K562 (cell line): ENCODE measurements around the gene MED15. TPM values are rescaled to one million over a fixed set of nuclear protein-coding genes. Genes with fewer than 3 reads are reported as not detected.
A peak's percentile ranks its signal among the peaks of the same experiment; 100 is the strongest.

Experiments used
- CHD7 ChIP-seq: fragments of 200-600 bp; sonication (generic); IDR thresholded peaks from one replicate; pipeline ENCODE4 v1.6.1; 2012; ENCODE audit warnings: mild to moderate bottlenecking, low read depth, low read length, inconsistent platforms
- ETS2 ChIP-seq: IDR thresholded peaks from 2 replicates; pipeline ENCODE4 v1.6.1; 2016; ENCODE audit warnings: borderline replicate concordance, missing genetic modification characterization, mild to moderate bottlenecking, moderate library complexity, missing compliant biosample characterization; ENCODE audit not compliant: poor library complexity, severe bottlenecking
- HMGN3 ChIP-seq: IDR thresholded peaks from 2 replicates; pipeline ENCODE4 v1.6.1; 2011; ENCODE audit warnings: borderline replicate concordance, low read depth, mild to moderate bottlenecking, mixed read lengths, low read length; ENCODE audit not compliant: insufficient read length; ENCODE audit errors: extremely low read depth
- polyA plus RNA-seq, 8 experiments: library from polyadenylated mRNA; depleted of rRNA in 4 of 8; stranded (reverse) in 5 of 8; unstranded in 3 of 8; fragments of >200 nt; fragmentation: Nextera tagmentation in 2 of 8; fragmentation: Illumina TruSeq in 1 of 8; extraction: Ambion mirVana in 2 of 8; extraction: Trizol in 1 of 8; gene quantifications; 2 replicates each; pipeline versions ENCODE4 v1.2.1 to v1.2.3, GENCODE V29; 2011 to 2014; ENCODE audit warnings: inconsistent platforms in 1 of 8, missing spikeins in 1 of 8
- total RNA-seq, 7 experiments: library from RNA; depleted of rRNA in 6 of 7; stranded (reverse); fragments of >200 nt in 6 of 7; fragmentation: Illumina TruSeq in 2 of 7; extraction: Trizol in 2 of 7; gene quantifications; 2 replicates each; pipeline versions ENCODE4 v1.2.1 to v1.2.3, GENCODE V29; 2011 to 2021; ENCODE audit warnings: low replicate concordance in 1 of 7

MED15 gene
- total and polyA plus RNA-seq, 9 of the 15 experiments (the other 6 are each of a cell fraction or from before 2014, with no cell fraction given): 4.0 to 271 (median 60.1) TPM

GRCh38 chr22:20574920-20575353 is 67.5 kb downstream of the MED15 start (continued):
- TF ChIP-seq CHD7 (peak; percentile 68), HMGN3 (peak; percentile 48), ETS2 (tag) (no peak)
